ENCODE data around the gene RPL32. TPM values are rescaled to one million over a fixed set of nuclear protein-coding genes. Genes with fewer than 3 reads are reported as not detected.
A peak's percentile ranks its signal among the peaks of the same experiment; 100 is the strongest.
"Not testable (repeated sequence)": the region's sequence is repeated elsewhere in the genome, so short reads cannot be mapped to it uniquely, and the experiment has no call there.

RPL32 gene
- total and polyA plus RNA-seq, 9 of the 15 experiments (the other 6 are each of a cell fraction or from before 2014, with no cell fraction given), result 2,738 to 6,200 (median 4,286) TPM

DNA sequence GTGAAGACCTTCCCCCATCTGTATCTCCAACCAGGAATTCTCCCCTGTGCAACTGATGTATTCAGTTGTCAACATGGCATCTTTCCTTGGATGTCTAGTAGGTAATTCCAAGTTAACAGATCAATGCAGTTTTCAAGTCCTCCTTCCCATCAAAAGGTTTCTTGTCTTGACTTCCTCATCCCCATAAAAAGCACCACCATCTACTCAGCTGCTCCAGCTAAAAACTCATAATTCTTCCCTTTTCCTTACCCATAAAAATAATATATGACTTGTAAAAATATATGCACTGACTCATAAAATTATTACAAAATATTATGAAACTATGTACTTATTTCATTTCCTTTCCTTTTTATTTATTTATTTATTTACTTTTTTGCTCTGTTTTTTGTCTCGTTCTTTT, 49.9 kb downstream of the RPL32 start (continued):
- no peak for TF ChIP-seq ZNF316 (IDR thresholded peaks at IDR 0.05)
- no peak for TF ChIP-seq DDX20 (tag; IDR thresholded peaks at IDR 0.05; ENCODE audit: low read depth)
- no peak for TF ChIP-seq ZFP1 (CRISPR knock-in tag; IDR thresholded peaks at IDR 0.05)
- TF ChIP-seq ZNF695 (CRISPR knock-in tag; IDR thresholded peaks at IDR 0.05), result no peak
- no peak for TF ChIP-seq NR3C1 (CRISPR knock-in tag; IDR thresholded peaks at IDR 0.05)
- TF ChIP-seq ZNF77 (CRISPR knock-in tag; IDR thresholded peaks at IDR 0.05), result no peak

DNA sequence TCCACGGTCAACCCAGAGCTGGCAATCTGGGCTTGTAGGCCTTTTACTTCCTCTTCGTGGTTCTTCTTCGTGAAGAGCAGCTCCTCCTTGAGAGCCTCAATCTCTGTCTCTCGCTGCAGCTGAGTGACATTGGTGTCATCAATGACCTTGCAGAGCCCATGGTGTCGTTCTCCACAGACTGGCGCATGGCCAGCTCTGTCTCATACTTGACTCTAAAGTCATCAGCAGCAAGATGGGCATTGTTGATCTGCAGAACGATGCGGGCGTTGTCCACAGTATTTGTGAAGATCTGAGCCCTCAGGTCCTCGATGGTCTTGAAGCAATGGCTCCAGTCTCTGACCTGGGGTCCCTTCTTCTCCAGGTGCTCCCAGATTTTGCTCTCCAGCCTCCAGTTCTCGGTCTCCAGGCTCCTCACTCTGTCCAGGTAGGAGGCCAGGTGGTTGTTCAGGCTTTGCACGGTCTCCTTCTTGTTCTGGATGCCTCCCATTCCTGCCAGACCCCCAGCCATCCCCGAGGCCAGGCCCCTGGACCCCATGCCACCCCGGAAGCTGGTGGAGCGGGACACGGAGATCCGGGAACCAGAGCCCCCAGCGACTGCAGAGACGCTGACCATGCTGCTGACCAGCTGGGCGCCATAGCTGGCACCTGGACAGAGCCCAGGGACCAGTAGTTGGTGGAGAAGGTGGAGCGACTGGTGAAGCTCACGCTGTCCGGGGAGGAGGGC, 53.2 kb downstream of the RPL32 start:
- ATAC-seq; H3K27ac ChIP-seq (ENCODE audit: extremely low read depth, low read depth, low read length); H3K36me3 ChIP-seq (ENCODE audit: control insufficient read depth, insufficient read depth, low read length); H3K4me2 ChIP-seq (ENCODE audit: insufficient read depth, low read length); DNase-seq (ENCODE audit: extremely low read depth in 1 of 4, low spot score in 3 of 4); FAIRE-seq; BruUV-seq (replicated peaks); H3K4me1 ChIP-seq (replicated peaks in 1 of 2; ENCODE audit: control insufficient read depth in 2 of 2, insufficient read depth in 2 of 2, low read length in 2 of 2); H3K79me2 ChIP-seq (ENCODE audit: control insufficient read depth, insufficient read depth, low read length); H4K20me1 ChIP-seq (replicated peaks; ENCODE audit: control insufficient read depth, insufficient read depth, low read length); H3K4me3 ChIP-seq; H3K9me3 ChIP-seq (replicated peaks; ENCODE audit: control insufficient read depth, insufficient read depth, low read depth, low read length); H2AFZ ChIP-seq (ENCODE audit: low read depth, low read length); H3K9me1 ChIP-seq (ENCODE audit: control insufficient read depth, insufficient read depth, low read length); in situ Hi-C loops (cut with MboI): not testable (repeated sequence)
- Histone ChIP-seq H3K27me3 (ENCODE audit: control insufficient read depth in 2 of 2, insufficient read depth in 2 of 2, low read length in 2 of 2) (peaks cover 3 to 13% of the 10 kb centered on the region in 2 experiments; a peak in 4 of 5 replicates), H3K9ac (ENCODE audit: insufficient read depth in 1 of 2, low read depth in 2 of 2, low read length in 2 of 2) (0 out of 4 replicates have a peak overlapping the region, but pooled peaks of 1 of the 2 experiments have one; percentile 56)
- ChIA-PET POLR2A (interaction anchor here (0.7 to 2.0 kb wide), 7 partner anchors 9 to 53 kb away, joined by 3 to 8 read pairs (median 4); partner anchors contain the start of genes CAND2 and RPL32), CTCF (ENCODE audit: low intra/inter-chr PET ratio) (interaction anchor here (1.3 kb wide), 1 partner anchor 22 kb away, joined by 4 read pairs; no protein-coding TSS in a partner anchor)
- TF ChIP-seq NFIC (IDR thresholded peaks at IDR 0.05) (peak; percentile 34; the same call in 1 of the 2 replicates), ESRRA (IDR thresholded peaks at IDR 0.05; ENCODE audit: borderline replicate concordance, low read depth) (peak; percentile 49; the same call in 1 of the 2 replicates)
- WGBS (ENCODE audit: insufficient coverage, low coverage, missing lambda C conversion rate), result 5% methylated on average over 22 of the region's 23 CpGs
- intact Hi-C loops (cut with micrococcal nuclease), result loop anchor here (2.0 to 5.0 kb wide), 2 partner anchors 54 to 103 kb away; partner anchors contain the start of gene RPL32
